HG03066 (cell line): ENCODE measurements around the gene NPFF.
A peak's percentile ranks its signal among the peaks of the same experiment; 100 is the strongest.

Experiments used
- ATAC-seq: cut with Tn5 transposase; IDR thresholded peaks from one replicate; pipeline ENCODE4 v1.9.1; 2021; ENCODE audit warnings: low read depth; ENCODE audit not compliant: unreplicated experiment

The NPFF gene

GRCh38 chr12:53514628-53515290, 7.5 kb upstream of the NPFF start:
- no peak for ATAC-seq

- ATAC-seq = no peak
Observed at GRCh38 chr12:53513712-53514410, 6.6 kb upstream of the NPFF start.

GRCh38 chr12:53510181-53510812, 3.0 kb upstream of the NPFF start:
- no peak for ATAC-seq

GRCh38 chr12:53508534-53509170, 1.4 kb upstream of the NPFF start:
- ATAC-seq = peak; percentile 95

- no peak for ATAC-seq
Observed at GRCh38 chr12:53507603-53507885, 260 bp upstream of the NPFF start.

GRCh38 chr12:53506450-53506785, 866 bp downstream of the NPFF start:
- no peak for ATAC-seq

GRCh38 chr12:53505555-53506449, 1.5 kb downstream of the NPFF start:
- ATAC-seq = no peak

- ATAC-seq = no peak
Observed at GRCh38 chr12:53505086-53505485, 2.2 kb downstream of the NPFF start.

GRCh38 chr12:53504004-53504920, 3.0 kb downstream of the NPFF start:
- no peak for ATAC-seq

GRCh38 chr12:53502983-53503728, 4.1 kb downstream of the NPFF start:
- no peak for ATAC-seq

GRCh38 chr12:53502331-53502730, 5.0 kb downstream of the NPFF start:
- no peak for ATAC-seq

GRCh38 chr12:53501615-53502181, 5.6 kb downstream of the NPFF start:
- ATAC-seq = no peak

GRCh38 chr12:53500776-53501614, 6.3 kb downstream of the NPFF start, which contains the start of gene TARBP2:
Gene TARBP2, plus strand, starts transcription at chr12:53501283. Its CDS starts 126 bp downstream, at chr12:53501409.
- ATAC-seq = peak; percentile 82

- no peak for ATAC-seq
Observed at GRCh38 chr12:53500142-53500775, 7.0 kb downstream of the NPFF start.

GRCh38 chr12:53499266-53500141, 7.8 kb downstream of the NPFF start, which contains the start of gene MAP3K12:
Gene MAP3K12, minus strand, starts transcription at chr12:53499458. Its CDS starts 12,067 bp downstream, at chr12:53487391.
- no peak for ATAC-seq

- no peak for ATAC-seq
Observed at GRCh38 chr12:53498235-53498630, 9.1 kb downstream of the NPFF start.
